HEK293 (cell line): ENCODE results near the gene DCUN1D2.

Experiments
- HOXC10 ChIP-seq: sonication (generic); formaldehyde crosslinking; IDR thresholded peaks from 2 replicates; pipeline ENCODE4 v1.8.1; 2023; ENCODE audit warnings: mild to moderate bottlenecking, missing genetic modification reagents
- KLF10 ChIP-seq: fragments of 450-650 bp; IDR thresholded peaks from 2 replicates; pipeline ENCODE4 v1.5.1; 2018; ENCODE audit warnings: missing biosample characterization, mild to moderate bottlenecking, missing genetic modification characterization
- KLF9 ChIP-seq: fragments of 450-650 bp; formaldehyde crosslinking; IDR thresholded peaks from 2 replicates; pipeline ENCODE4 v1.5.1; 2016; ENCODE audit warnings: missing biosample characterization, missing genetic modification characterization, low read depth
- ZNF24 ChIP-seq: fragments of 450-650 bp; formaldehyde crosslinking; IDR thresholded peaks from 2 replicates; pipeline ENCODE4 v1.5.1; 2016; ENCODE audit warnings: missing biosample characterization, missing genetic modification characterization
- ZNF837 ChIP-seq: fragments of 450-650 bp; formaldehyde crosslinking; IDR thresholded peaks from 2 replicates; pipeline ENCODE4 v1.5.1; 2016; ENCODE audit warnings: missing biosample characterization, missing genetic modification characterization
- TF ChIP-seq, protein P1 (sequence below): fragments of 450-650 bp; formaldehyde crosslinking; IDR thresholded peaks from 2 replicates; pipeline ENCODE4 v1.5.1; 2016; ENCODE audit warnings: missing biosample characterization, missing genetic modification characterization
- TF ChIP-seq, protein P2 (sequence below): fragments of 450-650 bp; formaldehyde crosslinking; IDR thresholded peaks from 2 replicates; pipeline ENCODE4 v1.5.1; 2016; ENCODE audit warnings: missing biosample characterization, missing genetic modification characterization, low read depth

DNA sequence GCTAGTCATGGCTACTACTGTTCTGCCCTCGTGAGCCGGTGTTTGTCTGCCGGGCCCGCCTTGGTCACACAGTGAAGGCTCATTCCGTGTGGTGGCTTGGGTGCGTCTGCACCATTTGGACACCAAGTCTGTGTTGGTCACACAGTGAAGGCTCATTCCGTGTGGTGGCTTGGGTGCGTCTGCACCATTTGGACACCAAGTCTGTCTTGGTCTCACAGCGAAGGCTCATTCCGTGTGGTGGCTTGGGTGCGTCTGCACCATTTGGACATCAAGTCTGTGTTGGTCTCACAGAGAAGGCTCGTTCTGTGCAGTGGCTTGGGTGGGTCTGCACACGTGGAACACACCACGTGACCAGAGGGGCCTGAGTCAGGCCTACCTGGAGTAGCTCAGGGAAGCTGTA, 29.0 kb upstream of the DCUN1D2 start:
- no peak for TF ChIP-seq KLF9
- TF ChIP-seq, protein P1, sequence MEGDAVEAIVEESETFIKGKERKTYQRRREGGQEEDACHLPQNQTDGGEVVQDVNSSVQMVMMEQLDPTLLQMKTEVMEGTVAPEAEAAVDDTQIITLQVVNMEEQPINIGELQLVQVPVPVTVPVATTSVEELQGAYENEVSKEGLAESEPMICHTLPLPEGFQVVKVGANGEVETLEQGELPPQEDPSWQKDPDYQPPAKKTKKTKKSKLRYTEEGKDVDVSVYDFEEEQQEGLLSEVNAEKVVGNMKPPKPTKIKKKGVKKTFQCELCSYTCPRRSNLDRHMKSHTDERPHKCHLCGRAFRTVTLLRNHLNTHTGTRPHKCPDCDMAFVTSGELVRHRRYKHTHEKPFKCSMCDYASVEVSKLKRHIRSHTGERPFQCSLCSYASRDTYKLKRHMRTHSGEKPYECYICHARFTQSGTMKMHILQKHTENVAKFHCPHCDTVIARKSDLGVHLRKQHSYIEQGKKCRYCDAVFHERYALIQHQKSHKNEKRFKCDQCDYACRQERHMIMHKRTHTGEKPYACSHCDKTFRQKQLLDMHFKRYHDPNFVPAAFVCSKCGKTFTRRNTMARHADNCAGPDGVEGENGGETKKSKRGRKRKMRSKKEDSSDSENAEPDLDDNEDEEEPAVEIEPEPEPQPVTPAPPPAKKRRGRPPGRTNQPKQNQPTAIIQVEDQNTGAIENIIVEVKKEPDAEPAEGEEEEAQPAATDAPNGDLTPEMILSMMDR (tag by site-specific recombination), result no peak
- TF ChIP-seq ZNF24 (tag by site-specific recombination), result no peak
- no peak for TF ChIP-seq ZNF837
- no peak for TF ChIP-seq HOXC10 (CRISPR knock-in tag)
- TF ChIP-seq, protein P2, sequence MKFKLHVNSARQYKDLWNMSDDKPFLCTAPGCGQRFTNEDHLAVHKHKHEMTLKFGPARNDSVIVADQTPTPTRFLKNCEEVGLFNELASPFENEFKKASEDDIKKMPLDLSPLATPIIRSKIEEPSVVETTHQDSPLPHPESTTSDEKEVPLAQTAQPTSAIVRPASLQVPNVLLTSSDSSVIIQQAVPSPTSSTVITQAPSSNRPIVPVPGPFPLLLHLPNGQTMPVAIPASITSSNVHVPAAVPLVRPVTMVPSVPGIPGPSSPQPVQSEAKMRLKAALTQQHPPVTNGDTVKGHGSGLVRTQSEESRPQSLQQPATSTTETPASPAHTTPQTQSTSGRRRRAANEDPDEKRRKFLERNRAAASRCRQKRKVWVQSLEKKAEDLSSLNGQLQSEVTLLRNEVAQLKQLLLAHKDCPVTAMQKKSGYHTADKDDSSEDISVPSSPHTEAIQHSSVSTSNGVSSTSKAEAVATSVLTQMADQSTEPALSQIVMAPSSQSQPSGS (tag by site-specific recombination), result no peak
- TF ChIP-seq KLF10 (tag by site-specific recombination), result no peak
